HepG2 (cell line): Measurements from ENCODE around the gene ATP2B2. TPM values are rescaled to one million over a fixed set of nuclear protein-coding genes. Genes with fewer than 3 reads are reported as not detected.

ENCODE experiments used
- FLYWCH1 ChIP-seq: sonication (generic); formaldehyde crosslinking; IDR thresholded peaks from 2 replicates; pipeline ENCODE4 v1.8.1; 2023; ENCODE audit warnings: mild to moderate bottlenecking, missing genetic modification reagents
- IRF2 ChIP-seq: IDR thresholded peaks from 2 replicates; pipeline ENCODE4 v1.6.1; 2018; ENCODE audit warnings: missing genetic modification reagents, missing compliant biosample characterization
- MED13 ChIP-seq: sonication (generic); formaldehyde crosslinking; IDR thresholded peaks from 2 replicates; pipeline ENCODE4 v1.5.0; 2020; ENCODE audit warnings: missing genetic modification reagents
- NR2F6 ChIP-seq, 2 experiments: IDR thresholded peaks; 2 replicates each; pipeline ENCODE4 v1.6.1; 2016; ENCODE audit warnings: antibody characterized with exemption in 1 of 2, mild to moderate bottlenecking in 1 of 2
- RFX5 ChIP-seq: IDR thresholded peaks from 2 replicates; pipeline ENCODE4 v1.6.1; 2011; ENCODE audit warnings: low read depth, low read length, improper control_type of control experiment
- SP1 ChIP-seq, 2 experiments: fragments of 450-650 bp in 1 of 2; sonication (generic) in 1 of 2; formaldehyde crosslinking in 1 of 2; IDR thresholded peaks; 2 replicates each; pipeline versions ENCODE4 v1.4.0 to v1.6.1; 2016 to 2020; ENCODE audit warnings: missing genetic modification reagents in 1 of 2
- SP5 ChIP-seq: IDR thresholded peaks from 2 replicates; pipeline ENCODE4 v1.6.1; 2016; ENCODE audit warnings: low read depth, borderline replicate concordance
- SUZ12 ChIP-seq: fragments of 150-350 bp; IDR thresholded peaks from 2 replicates; pipeline ENCODE4 v1.6.1; 2014; ENCODE audit warnings: low read depth, low read length
- TEAD2 ChIP-seq: sonication (generic); formaldehyde crosslinking; IDR thresholded peaks from 2 replicates; pipeline ENCODE4 v1.9.0; 2021; ENCODE audit warnings: missing genetic modification reagents
- ZFP82 ChIP-seq: sonication (generic); formaldehyde crosslinking; IDR thresholded peaks from 2 replicates; pipeline ENCODE4 v1.5.1; 2020; ENCODE audit warnings: mild to moderate bottlenecking, missing genetic modification reagents, borderline replicate concordance
- ZNF160 ChIP-seq: sonication (generic); formaldehyde crosslinking; IDR thresholded peaks from 2 replicates; pipeline ENCODE4 v1.8.0; 2022; ENCODE audit warnings: mild to moderate bottlenecking, inconsistent platforms, missing genetic modification reagents
- ZNF264 ChIP-seq: sonication (generic); formaldehyde crosslinking; IDR thresholded peaks from 2 replicates; pipeline ENCODE4 v1.4.0; 2020; ENCODE audit warnings: missing genetic modification reagents
- ZNF431 ChIP-seq: sonication (generic); formaldehyde crosslinking; IDR thresholded peaks from 2 replicates; pipeline ENCODE4 v1.9.0; 2022; ENCODE audit warnings: missing genetic modification reagents, low read depth, mild to moderate bottlenecking, borderline replicate concordance
- polyA plus RNA-seq, 8 experiments: library from polyadenylated mRNA; depleted of rRNA in 3 of 8; stranded (reverse) in 7 of 8; unstranded in 1 of 8; fragments of >200 nt; fragmentation: Illumina TruSeq in 4 of 8; extraction: Trizol in 4 of 8; gene quantifications; 2 replicates each; pipeline versions ENCODE4 v1.2.1 to v1.2.3, GENCODE V29; 2011 to 2016; ENCODE audit warnings: low read depth in 4 of 8, missing spikeins in 1 of 8, mixed read lengths in 1 of 8; ENCODE audit not compliant: insufficient read depth in 1 of 8
- total RNA-seq, 5 experiments: library from RNA; depleted of rRNA; stranded (reverse); fragments of >200 nt; fragmentation: Illumina TruSeq; extraction: Trizol; gene quantifications; 2 replicates each; pipeline ENCODE4 v1.2.3, GENCODE V29; 2016; ENCODE audit warnings: low read depth in 1 of 5
- TF ChIP-seq, protein P1 (sequence below), 2 experiments: IDR thresholded peaks; 2 replicates each; pipeline ENCODE4 v1.6.1; 2011 to 2012; ENCODE audit warnings: low read length in 2 of 2, borderline replicate concordance in 1 of 2, low read depth in 1 of 2, mild to moderate bottlenecking in 1 of 2, moderate library complexity in 1 of 2
- TF ChIP-seq, protein P2 (sequence below): IDR thresholded peaks from 2 replicates; pipeline ENCODE4 v1.6.1; 2016; ENCODE audit warnings: mild to moderate bottlenecking
- TF ChIP-seq, protein P3 (sequence below): sonication (generic); formaldehyde crosslinking; IDR thresholded peaks from 2 replicates; pipeline ENCODE4 v1.4.0; 2020; ENCODE audit warnings: missing genetic modification reagents; ENCODE audit errors: not compliant biosample characterization
- TF ChIP-seq, protein P4 (sequence below): sonication (generic); formaldehyde crosslinking; IDR thresholded peaks from 2 replicates; pipeline ENCODE4 v1.9.0; 2021; ENCODE audit warnings: missing genetic modification reagents, borderline replicate concordance
- TF ChIP-seq, protein P5 (sequence below): sonication (generic); formaldehyde crosslinking; IDR thresholded peaks from 2 replicates; pipeline ENCODE4 v1.4.0; 2020; ENCODE audit warnings: missing genetic modification reagents

Gene ATP2B2
- total and polyA plus RNA-seq, 2 of the 13 experiments (the other 11 are each of a cell fraction or from before 2014, with no cell fraction given), result 1.5 to 2.3 TPM

DNA sequence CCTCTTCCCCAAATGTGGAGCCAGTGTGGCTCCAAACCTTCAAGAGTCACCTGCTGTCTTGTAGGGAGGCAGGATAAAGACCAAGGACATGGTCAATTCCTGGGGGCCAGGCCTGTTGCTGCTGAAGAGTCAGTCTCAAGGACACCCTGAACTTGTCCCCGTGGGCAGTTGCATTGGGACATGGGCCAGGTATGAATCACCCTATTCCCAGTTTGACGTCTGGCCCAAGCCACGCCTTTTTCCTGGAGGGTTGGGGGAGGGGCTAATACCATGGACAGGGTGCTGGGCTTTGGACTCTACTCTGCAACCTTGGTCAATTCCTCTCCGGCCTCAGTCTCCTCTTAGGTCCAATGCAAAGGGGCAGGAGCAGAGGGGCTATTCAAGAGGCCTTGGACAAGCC lies 10.4 kb downstream of the ATP2B2 start (continued):
- TF ChIP-seq, protein P1, sequence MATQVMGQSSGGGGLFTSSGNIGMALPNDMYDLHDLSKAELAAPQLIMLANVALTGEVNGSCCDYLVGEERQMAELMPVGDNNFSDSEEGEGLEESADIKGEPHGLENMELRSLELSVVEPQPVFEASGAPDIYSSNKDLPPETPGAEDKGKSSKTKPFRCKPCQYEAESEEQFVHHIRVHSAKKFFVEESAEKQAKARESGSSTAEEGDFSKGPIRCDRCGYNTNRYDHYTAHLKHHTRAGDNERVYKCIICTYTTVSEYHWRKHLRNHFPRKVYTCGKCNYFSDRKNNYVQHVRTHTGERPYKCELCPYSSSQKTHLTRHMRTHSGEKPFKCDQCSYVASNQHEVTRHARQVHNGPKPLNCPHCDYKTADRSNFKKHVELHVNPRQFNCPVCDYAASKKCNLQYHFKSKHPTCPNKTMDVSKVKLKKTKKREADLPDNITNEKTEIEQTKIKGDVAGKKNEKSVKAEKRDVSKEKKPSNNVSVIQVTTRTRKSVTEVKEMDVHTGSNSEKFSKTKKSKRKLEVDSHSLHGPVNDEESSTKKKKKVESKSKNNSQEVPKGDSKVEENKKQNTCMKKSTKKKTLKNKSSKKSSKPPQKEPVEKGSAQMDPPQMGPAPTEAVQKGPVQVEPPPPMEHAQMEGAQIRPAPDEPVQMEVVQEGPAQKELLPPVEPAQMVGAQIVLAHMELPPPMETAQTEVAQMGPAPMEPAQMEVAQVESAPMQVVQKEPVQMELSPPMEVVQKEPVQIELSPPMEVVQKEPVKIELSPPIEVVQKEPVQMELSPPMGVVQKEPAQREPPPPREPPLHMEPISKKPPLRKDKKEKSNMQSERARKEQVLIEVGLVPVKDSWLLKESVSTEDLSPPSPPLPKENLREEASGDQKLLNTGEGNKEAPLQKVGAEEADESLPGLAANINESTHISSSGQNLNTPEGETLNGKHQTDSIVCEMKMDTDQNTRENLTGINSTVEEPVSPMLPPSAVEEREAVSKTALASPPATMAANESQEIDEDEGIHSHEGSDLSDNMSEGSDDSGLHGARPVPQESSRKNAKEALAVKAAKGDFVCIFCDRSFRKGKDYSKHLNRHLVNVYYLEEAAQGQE (IDR thresholded peaks at IDR 0.05; ENCODE audit: borderline replicate concordance in 1 of 2, low read depth in 1 of 2, low read length in 2 of 2), result peak; percentile 38 to 87
- TF ChIP-seq TEAD2 (CRISPR knock-in tag), result no peak
- TF ChIP-seq, protein P2, sequence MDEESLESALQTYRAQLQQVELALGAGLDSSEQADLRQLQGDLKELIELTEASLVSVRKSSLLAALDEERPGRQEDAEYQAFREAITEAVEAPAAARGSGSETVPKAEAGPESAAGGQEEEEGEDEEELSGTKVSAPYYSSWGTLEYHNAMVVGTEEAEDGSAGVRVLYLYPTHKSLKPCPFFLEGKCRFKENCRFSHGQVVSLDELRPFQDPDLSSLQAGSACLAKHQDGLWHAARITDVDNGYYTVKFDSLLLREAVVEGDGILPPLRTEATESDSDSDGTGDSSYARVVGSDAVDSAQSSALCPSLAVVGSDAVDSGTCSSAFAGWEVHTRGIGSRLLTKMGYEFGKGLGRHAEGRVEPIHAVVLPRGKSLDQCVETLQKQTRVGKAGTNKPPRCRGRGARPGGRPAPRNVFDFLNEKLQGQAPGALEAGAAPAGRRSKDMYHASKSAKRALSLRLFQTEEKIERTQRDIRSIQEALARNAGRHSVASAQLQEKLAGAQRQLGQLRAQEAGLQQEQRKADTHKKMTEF, result peak; percentile 65; the same call in 1 of the 2 replicates
- TF ChIP-seq IRF2, result 0 out of 2 replicates have a peak, but pooled peaks have one; percentile 14
- TF ChIP-seq NR2F6 (IDR thresholded peaks at IDR 0.05), result no peak
- TF ChIP-seq NR2F6 (CRISPR knock-in tag; IDR thresholded peaks at IDR 0.05), result peak; percentile 26; the same call in 1 of the 2 replicates
- TF ChIP-seq, protein P3, sequence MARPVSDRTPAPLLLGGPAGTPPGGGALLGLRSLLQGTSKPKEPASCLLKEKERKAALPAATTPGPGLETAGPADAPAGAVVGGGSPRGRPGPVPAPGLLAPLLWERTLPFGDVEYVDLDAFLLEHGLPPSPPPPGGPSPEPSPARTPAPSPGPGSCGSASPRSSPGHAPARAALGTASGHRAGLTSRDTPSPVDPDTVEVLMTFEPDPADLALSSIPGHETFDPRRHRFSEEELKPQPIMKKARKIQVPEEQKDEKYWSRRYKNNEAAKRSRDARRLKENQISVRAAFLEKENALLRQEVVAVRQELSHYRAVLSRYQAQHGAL, result no peak
- TF ChIP-seq RFX5, result no peak
- TF ChIP-seq MED13 (CRISPR knock-in tag), result no peak
- no peak for TF ChIP-seq ZNF160 (CRISPR knock-in tag)
- no peak for TF ChIP-seq SUZ12
- TF ChIP-seq FLYWCH1, result no peak
- TF ChIP-seq ZNF431 (CRISPR knock-in tag), result no peak
- peak; percentile 31; the same call in 1 of the 2 replicates for TF ChIP-seq SP5 (CRISPR knock-in tag)
- no peak for TF ChIP-seq SP1 (IDR thresholded peaks at IDR 0.05)
- TF ChIP-seq SP1 (CRISPR knock-in tag; IDR thresholded peaks at IDR 0.05), result 0 out of 2 replicates have a peak, but pooled peaks have one; percentile 46
- no peak for TF ChIP-seq ZFP82 (CRISPR knock-in tag)
- TF ChIP-seq, protein P4, sequence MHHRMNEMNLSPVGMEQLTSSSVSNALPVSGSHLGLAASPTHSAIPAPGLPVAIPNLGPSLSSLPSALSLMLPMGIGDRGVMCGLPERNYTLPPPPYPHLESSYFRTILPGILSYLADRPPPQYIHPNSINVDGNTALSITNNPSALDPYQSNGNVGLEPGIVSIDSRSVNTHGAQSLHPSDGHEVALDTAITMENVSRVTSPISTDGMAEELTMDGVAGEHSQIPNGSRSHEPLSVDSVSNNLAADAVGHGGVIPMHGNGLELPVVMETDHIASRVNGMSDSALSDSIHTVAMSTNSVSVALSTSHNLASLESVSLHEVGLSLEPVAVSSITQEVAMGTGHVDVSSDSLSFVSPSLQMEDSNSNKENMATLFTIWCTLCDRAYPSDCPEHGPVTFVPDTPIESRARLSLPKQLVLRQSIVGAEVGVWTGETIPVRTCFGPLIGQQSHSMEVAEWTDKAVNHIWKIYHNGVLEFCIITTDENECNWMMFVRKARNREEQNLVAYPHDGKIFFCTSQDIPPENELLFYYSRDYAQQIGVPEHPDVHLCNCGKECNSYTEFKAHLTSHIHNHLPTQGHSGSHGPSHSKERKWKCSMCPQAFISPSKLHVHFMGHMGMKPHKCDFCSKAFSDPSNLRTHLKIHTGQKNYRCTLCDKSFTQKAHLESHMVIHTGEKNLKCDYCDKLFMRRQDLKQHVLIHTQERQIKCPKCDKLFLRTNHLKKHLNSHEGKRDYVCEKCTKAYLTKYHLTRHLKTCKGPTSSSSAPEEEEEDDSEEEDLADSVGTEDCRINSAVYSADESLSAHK (CRISPR knock-in tag), result no peak
- TF ChIP-seq, protein P5, sequence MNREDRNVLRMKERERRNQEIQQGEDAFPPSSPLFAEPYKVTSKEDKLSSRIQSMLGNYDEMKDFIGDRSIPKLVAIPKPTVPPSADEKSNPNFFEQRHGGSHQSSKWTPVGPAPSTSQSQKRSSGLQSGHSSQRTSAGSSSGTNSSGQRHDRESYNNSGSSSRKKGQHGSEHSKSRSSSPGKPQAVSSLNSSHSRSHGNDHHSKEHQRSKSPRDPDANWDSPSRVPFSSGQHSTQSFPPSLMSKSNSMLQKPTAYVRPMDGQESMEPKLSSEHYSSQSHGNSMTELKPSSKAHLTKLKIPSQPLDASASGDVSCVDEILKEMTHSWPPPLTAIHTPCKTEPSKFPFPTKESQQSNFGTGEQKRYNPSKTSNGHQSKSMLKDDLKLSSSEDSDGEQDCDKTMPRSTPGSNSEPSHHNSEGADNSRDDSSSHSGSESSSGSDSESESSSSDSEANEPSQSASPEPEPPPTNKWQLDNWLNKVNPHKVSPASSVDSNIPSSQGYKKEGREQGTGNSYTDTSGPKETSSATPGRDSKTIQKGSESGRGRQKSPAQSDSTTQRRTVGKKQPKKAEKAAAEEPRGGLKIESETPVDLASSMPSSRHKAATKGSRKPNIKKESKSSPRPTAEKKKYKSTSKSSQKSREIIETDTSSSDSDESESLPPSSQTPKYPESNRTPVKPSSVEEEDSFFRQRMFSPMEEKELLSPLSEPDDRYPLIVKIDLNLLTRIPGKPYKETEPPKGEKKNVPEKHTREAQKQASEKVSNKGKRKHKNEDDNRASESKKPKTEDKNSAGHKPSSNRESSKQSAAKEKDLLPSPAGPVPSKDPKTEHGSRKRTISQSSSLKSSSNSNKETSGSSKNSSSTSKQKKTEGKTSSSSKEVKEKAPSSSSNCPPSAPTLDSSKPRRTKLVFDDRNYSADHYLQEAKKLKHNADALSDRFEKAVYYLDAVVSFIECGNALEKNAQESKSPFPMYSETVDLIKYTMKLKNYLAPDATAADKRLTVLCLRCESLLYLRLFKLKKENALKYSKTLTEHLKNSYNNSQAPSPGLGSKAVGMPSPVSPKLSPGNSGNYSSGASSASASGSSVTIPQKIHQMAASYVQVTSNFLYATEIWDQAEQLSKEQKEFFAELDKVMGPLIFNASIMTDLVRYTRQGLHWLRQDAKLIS (CRISPR knock-in tag), result no peak
- no peak for TF ChIP-seq ZNF264 (CRISPR knock-in tag)
